GM19468 (cell line): ENCODE data around the gene VPS37D.
"Not testable (repeated sequence)": the region's sequence is repeated elsewhere in the genome, so short reads cannot be mapped to it uniquely, and the experiment has no call there.

Source experiments
- ATAC-seq: cut with Tn5 transposase; IDR thresholded peaks from one replicate; pipeline ENCODE4 v1.9.1; 2021; ENCODE audit warnings: mild to moderate bottlenecking, moderate library complexity, moderate number of reproducible peaks; ENCODE audit not compliant: unreplicated experiment; ENCODE audit errors: extremely low read depth

VPS37D gene, protein sequence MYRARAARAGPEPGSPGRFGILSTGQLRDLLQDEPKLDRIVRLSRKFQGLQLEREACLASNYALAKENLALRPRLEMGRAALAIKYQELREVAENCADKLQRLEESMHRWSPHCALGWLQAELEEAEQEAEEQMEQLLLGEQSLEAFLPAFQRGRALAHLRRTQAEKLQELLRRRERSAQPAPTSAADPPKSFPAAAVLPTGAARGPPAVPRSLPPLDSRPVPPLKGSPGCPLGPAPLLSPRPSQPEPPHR

DNA sequence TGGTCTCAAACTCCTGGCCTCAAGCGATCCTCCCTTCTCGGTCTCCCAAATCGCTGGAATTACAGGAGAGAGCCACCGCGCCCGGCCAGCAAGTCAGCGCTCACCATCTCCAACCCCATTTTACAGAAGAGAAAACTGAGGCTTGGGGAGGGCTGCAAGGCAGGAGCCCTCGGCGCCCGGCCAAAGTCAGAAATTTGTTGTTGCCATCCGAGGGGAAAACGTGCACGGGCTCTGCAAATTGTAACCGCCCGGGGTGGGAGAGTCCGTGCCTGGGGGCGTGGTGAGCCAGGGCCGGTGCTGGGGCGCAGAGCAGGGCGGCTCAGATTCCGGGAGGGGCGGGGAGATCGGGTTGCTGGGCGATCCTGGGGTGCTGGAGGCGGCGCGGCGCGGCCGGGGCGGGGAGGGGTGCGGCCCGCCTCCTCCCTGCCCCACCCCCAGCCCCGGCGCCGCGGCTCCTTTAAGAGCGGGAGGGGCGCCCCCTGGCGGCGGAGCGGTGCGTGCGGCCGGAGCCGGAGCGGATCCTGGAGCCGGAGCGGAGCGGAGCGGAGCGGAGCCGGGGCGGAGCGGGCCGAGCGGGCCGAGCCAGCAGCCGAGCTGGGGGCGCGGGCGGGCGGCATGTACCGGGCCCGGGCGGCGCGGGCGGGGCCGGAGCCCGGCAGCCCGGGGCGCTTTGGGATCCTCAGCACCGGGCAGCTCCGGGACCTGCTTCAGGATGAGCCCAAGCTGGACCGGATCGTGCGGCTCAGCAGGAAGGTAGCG lies at the start of gene VPS37D:
VPS37D (plus strand) TSS at position 488 of the 759 bp plus-strand sequence; CDS start at position 616, 128 bp downstream.
- ATAC-seq, result peak; percentile 73

DNA sequence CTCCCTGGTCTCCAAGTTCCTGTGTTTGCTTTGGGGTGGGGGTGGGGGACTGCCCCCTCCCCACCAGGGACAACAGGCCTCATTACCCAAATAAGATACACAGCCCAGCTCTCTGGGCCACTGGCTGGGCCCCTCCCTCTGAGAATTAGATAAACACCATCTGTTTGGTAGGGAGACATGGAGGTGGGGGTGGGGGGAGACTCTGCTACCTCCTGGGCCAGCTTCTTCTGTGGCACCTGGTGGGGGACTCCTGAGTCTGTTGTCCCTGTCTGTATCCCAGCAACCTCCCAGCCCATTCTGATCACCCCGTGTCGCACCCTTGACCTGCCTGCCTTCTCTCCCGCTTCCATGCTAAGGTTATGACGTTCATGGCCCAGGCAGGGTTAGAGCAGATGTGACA lies 49.1 kb upstream of the VPS37D start:
- no peak for ATAC-seq

DNA sequence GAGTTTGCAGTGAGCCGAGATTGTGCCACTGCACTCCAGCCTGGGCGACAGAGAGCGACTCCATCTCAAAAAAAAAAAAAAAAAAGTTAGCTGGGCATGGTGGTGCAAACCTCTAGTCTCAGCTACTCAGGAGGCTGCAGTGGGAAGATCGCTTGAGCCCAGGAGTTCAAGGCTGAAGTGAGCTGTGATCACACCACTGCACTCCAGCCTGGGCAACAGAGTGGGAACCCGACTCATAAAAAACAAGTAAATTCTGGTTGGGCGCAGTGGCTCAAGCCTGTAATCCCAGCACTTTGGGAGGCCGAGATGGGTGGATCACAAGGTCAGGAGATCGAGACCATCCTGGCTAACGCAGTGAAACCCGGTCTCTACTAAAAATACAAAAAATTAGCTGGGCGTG lies 48.2 kb upstream of the VPS37D start:
- not testable (repeated sequence) for ATAC-seq

DNA sequence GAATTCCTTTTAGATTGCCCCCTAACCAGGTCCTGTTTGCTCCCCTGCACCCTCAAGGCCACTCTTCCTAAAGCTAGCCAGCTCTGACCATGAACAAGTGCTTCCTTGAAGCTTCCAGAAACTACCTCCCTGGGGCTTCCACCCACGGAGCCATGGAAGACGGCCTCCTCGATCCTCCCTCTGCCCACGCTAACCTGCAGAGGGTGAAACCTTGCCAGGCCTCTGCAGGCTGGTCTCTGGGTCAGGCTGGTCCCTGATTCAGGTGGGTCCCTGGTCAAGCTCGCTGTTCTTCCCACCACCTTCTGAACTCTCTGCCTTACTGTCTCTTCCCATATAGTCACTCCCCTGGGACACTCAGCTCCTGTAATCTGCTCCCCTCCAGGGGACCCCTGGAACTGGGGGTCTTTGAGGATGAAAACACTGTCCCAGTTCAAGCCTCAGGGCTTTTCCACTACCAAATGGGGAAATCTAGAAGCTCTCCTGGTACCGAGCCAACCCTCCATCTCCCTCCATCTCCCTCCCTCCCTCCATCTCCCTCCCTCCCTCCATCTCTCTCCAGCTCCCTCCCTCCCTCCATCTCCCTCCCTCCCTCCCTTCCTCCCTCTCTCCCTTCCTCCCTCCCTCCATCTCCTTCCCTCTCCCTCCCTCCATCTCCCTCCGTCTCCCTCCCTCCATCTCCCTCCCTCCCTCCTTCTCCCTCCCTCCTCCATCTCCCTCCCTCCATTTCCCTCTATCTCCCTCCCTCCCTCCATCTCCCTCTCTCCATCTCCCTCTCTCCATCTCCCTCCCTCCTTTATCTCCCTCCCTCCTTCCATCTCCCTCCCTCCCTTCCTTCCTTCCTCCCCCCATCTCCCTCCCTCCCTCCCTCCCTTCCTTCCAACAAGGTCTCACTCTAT lies 46.2 kb upstream of the VPS37D start:
- ATAC-seq, result no peak

DNA sequence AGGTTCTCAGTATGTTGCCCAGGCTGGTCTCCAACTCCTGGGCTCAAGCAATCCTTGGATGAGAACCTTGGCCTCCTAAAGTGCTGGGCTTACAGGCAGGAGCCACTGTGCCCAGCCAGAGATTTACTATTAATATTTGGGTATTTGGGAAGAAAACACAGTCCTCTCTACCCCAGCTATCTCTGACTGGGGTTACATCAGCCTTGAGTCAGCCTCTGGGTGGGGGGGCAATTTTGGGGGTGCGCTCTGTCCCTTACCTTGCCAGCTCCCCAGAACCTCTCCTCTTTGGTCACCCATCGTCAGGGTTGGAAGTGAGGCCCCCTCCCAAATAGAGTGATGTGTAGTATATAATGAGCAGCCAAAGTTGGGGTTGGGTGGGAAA lies 45.1 kb upstream of the VPS37D start:
- ATAC-seq, result no peak

DNA sequence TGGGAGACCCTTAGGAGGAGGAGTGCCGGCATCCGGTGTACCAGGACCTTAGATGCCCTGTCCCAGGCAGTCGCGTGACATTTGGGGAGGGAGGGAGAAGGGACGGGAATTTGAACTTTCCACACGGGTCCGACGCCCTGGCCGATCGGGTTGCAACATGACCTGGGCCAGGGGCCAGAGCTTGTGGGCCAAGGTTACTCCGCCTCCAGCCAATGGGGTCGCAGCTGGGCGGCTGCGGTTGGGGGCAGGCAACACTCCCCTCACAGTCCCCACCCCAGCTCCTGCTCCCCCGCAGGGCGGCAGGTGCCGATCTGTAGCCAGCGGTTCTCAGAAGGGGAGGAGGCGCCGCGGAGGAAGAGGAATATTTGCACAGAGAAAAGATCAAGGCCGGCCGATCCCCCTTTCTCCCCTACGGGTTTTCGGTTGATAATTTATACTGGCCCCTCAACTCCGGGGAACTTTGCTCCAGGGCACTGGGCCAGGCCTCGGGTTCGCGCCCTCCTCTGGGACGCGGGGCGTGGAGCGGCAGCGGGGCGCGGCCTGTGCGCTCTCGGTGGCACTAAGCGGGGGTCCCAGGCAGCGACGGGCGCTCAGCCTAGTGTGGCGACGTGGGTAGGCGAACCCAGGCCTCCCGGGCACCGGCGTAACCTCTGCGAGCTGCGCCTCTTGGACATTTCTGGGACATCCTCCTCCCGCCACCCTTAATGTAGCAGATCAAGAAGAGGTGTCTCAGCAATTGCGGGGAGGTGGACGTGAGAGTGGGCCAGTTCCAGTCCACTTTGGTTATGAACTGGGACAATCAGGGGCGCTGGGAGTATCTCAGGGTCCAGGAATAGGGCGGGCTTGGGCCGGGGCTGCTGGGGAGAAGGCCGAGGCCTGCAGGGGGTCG lies 44.5 kb upstream of the VPS37D start:
- no peak for ATAC-seq

DNA sequence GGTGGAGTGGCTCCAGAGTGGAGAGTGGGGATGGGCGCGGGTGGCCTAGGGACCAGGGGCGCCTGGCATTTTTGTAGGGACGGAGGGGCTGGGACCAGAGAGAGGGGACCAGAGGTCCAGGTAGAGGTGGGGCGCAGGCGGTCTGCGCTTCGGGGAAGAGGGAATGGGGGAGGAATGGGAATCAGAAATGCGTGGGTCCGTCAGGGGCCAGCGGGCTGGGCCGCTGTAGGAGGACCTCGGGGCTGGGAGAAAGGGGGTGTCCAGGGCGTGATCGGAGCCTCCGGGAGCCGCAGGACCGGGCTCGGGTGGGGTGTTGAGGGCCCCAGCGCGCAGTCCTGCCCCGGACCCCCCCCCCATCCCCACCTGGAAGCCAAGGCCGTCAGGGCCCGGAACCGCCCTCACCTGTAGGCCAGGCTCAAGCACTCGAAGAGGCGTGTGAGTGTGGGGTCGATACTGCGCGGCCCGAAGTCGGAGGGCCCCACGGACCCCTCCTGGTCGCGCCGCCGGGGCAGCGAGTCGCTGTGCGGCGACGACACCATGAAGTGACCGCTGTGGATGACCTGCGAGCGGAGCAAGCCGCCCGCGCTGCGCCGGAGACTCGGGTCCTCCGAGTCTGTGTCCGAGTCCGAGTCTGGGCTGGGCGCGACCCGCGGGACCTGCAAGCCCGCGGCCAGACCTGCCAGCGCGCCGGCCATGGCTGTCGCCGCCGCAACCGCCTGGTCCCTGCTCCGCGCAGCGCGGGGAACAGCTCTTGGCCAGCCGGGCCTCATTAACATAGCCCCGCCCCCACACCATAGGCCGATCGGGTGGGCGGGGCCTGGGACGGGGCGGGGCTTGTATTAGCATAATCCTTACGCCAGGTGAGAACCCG lies 43.6 kb upstream of the VPS37D start, which contains the start of gene MLXIPL:
MLXIPL (minus strand) TSS at position 725 of the 871 bp plus-strand sequence; CDS start at position 695, 30 bp downstream.
- ATAC-seq, result no peak

DNA sequence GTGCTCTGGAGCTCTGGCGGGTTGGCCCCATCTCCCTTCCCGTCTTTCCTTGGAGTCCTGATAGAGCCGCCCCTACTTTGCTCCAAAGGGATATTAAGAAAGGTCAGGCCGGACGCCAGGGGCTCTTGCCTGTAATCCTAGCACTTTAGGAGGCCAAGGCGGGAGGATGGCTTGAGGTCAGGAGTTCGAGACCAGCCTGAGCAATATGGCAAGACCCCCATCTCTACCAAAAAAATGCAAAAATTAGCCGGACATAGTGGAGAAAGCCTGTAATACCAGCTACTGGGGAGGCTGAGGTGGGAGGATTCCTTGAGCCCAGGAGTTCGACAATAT lies 43.0 kb upstream of the VPS37D start:
- no peak for ATAC-seq

DNA sequence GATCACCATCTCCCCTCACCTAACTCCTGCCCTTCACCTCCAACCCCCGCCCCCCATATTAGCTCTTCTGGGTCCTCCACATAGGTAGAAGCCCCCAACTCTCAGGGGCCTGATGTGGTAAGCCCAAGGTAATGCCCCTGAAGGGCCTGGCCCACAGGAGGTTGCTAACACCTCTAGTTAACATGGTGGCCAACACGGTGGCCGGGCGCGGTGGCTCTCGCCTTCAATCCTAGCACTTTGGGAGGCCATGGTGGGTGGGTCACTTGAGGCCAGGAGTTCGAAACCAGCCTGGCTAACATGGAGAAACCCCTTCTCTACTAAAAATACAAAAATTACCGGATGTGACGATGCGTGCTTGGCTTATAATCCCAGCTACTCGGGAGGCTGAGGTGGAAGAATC lies 42.4 kb upstream of the VPS37D start:
- no peak for ATAC-seq

DNA sequence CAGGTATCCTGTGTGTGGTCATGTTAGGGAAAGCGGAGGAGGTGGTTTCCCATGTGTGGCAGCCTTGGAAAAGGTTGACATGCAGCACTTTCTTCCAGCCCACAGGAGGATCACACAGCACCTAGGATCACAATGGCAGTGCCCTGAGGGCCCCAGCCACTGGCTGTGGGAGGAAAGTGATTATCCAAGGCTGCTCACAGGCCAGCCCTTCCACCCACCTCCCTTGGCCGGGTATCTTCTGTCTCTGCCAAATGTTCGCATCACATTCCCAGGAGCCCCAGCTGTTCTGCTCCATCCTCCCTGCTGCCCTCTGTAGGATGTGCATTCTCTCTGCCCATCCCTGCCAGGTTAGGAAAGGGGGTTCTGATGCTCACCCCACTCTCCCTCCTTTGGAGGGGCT lies 40.8 kb upstream of the VPS37D start:
- no peak for ATAC-seq

DNA sequence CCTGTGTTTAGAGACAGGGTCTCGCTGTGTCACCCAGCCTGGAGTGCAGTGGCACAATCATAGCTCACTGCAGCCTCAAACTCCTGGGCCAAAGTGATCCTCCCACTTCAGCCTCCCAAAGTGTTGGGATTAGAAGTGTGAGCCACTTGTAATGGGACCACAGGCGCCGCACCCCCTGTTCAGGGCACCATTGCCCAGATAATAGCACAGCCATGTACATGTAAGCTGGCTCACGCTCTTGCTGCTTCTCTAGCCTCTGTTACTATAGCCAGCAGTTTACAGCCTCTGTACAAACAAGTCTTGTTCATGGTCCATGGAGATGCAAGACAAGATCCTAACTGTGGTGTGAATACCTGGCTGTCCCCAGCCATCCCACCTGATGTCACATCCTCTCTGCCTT lies 39.1 kb upstream of the VPS37D start:
- ATAC-seq, result no peak

DNA sequence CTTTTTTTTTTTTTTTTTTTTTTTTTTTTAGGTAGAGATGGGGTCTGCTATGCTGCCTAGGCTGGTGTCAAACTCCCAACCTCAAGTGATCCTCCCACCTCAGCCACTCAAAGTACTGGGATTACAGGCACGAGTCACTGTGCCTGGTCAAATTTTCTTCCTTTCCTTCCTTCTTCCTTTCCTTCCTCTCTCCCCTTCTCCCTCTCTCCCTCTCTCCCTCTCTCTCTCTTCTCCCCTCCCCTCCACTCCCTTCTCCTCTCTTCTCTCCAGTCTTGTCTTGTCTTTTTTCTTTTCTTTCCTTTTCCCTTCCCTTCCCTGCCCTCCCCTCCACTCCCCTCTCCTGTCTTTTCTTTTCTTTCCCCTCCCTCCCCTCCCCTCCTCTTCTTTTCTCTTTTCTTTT lies 36.1 kb upstream of the VPS37D start:
- no peak for ATAC-seq

DNA sequence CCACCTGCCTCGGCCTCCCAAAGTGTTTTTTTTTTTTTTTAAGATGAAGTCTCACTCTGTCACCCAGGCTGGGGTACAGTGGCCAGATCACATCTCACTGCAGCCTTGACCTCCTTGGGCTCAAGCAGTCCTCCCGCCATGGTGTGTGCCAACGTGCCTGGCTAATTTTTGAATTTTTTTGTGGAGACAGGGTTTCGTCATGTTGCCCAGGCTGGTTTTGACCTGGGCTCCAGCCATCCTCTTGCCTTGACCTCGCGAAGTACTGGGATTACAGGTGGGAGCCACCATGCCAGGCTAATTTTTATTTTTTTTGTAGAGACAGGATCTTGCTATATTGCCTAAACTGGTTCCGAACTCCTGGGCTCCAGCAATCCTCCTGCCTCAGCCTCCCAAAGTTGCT lies 34.3 kb upstream of the VPS37D start:
- no peak for ATAC-seq

DNA sequence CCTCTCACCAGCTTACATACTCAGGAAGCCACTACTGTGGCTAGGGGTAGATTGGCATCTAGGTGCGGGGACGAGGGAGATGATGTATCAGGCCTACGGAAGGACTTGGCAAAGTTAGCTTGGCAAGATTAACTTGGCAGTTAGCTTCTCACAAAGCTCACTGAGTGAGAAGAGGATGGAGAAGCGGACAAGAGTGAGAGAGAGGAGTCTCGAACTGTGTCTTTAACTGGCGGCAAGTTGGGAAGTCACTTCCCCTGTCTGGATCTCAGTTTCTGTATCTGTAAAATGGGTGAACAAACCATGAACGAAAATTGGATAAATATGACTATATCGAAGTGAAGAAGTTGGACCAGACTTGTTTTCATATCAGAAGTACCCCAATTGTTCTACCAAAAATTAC lies 33.8 kb upstream of the VPS37D start:
- no peak for ATAC-seq

DNA sequence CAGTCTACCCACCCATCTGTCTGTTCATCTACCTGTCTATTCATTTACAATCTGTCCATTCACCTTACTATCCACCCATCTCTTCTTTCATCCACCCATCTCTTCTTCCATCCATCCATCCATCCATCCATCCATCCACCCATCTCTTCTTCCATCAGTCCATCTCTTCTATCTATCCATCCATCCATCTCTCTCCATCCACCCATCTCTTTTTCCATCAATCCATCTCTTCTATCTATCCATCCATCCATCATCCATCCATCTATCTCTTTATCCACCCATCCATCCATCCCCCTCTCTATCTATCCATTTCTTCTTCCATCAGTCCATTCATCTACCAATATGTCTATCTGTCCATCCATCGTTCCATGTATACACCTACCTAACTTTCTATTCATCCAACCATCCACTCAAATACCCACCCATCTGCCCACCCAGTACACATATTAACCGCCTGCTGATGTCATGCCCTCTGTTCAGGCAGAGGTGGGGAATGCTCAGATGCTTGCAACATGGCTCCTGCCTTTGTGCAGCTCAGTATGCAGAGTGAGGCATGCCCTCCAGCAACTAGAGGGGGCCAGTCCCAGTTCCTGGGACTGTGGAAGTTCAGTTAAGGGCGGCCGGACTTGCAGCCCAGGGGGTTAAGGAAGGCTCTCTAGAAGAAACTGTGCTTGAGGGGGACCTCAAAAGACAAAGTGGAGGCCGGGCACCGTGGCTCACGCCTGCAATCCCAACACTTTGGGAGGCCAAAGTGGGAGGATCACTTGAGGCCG lies 32.0 kb upstream of the VPS37D start:
- no peak for ATAC-seq

DNA sequence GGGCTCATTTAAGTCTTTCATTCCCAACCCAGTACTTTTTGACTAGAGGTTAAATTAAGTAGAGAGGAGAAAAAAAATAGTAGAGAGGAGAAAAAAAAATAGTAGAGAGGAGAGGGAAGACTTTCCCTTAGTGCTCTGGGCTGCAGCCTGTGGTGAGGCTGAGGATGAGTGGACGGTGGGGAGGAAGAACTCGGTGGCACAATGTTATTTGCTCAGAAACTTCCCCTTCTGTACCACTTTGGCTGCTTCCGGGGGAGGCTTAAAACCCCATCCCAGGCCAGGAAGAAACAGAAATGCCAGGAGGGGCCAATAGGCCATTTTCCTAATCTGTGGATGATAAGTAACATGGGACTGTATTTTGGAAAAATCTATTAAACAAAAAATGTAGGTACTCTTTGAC lies 28.7 kb upstream of the VPS37D start:
- ATAC-seq, result no peak

DNA sequence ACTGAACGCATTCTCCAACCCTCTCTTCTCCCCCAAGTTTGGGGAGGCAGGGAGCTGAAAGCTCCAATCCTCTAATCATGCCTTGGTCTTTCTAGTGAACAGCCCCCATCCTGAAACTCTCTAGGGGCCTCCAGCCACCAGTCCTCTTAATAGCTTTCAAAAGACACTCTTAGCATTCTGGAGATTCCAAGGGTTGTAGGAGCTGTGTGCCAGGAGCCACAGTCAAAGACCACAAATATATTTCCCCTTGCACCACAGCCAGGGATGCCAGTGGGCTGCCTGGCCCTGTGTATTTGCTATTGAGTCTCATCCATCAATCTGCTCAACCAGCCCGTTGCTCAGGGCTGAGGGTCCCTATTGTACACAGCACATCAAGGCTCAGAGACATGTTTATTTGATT lies 24.8 kb upstream of the VPS37D start:
- ATAC-seq, result no peak

DNA sequence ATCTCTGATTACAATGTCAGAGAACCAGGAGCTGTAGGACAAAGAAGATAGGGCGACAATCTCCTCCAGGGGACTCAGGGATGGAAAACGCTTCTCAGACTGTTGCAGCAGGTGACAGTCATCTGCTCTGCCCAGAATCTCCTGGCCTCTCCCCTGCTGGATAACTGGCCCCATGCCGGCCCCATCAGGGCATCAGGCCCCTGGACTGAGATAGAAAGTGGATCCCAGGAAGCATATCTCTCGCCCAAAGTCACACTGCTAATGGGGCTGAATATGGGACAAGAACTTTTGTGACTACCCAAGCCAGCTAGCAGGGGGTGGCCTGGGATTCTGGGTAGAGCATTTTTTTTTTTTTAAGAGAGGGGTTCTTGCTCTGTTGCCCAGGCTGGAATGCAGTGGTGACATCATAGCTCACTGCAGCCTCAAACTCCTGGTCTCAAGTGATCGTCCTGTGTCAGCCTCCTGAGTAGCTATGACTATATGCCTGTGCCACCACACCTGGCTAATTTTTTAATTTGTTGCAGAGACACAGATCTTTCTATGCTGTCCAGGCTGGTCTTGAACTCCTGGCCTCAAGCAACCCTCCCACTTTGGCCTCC lies 22.8 kb upstream of the VPS37D start:
- no peak for ATAC-seq
